ENCODE data around the gene FCGBP.

FCGBP gene

DNA sequence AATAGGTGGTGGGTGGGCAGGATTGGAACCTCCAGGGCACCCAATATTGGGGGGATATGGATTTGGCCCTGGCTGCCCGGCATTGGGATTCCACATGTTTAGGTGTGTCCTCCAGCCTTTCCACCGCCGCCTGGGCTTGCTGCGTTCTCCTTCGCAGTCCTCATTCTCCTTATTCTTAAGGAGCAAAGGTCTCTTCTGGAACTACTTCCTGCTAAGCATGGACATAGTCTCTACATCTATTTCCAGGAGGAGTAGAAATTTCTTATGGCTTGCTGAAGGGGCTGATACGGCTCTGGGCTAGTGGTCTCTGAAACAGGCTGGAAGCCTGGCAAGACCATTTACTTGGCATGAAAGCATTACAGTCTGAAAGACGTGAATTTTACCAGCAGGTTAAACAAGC is 9.2 kb upstream of the FCGBP start:
- no peak for DNase-seq

GRCh38 chr19:39942366-39942730 is 7.9 kb upstream of the FCGBP start:
- DNase-seq: no peak

DNA sequence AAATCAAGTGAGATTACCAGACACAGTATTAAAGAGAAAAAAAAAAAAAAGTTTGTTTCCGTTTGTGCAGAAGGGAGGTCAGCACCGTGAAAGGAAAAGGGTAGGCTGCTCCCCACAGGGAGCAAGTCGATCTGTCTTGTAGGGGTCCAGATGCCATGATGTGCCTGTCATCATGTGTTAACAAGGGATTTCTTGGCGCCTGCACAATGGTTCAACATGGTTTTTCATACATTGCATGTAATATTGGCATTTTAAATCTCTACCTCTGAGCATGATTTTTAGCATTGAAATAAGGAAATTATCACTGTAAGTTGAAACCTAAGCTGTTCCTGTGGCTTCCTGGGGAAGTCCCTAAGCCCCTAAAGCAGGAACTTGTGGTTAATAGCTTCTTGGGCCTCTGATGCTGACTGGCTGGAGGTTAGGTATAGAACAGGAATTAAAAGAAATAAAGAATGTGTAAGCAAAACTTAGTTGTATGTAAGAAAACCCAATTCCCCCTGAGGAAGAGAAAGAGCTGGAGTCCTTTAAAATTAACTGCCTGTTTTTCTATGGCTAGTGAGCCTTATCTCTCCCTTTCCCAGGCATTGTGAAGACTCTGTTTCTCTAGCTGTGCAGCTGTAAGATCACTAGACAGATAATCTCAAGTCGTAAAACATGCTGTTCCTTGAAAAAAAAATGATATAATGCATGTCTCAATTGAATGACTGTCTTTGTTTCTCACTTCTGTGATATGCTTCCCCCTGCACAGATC is 7.4 kb upstream of the FCGBP start:
- no peak for DNase-seq

- DNase-seq: no peak
These were observed 6.7 kb upstream of the FCGBP start for GRCh38 chr19:39941151-39941550.

DNA sequence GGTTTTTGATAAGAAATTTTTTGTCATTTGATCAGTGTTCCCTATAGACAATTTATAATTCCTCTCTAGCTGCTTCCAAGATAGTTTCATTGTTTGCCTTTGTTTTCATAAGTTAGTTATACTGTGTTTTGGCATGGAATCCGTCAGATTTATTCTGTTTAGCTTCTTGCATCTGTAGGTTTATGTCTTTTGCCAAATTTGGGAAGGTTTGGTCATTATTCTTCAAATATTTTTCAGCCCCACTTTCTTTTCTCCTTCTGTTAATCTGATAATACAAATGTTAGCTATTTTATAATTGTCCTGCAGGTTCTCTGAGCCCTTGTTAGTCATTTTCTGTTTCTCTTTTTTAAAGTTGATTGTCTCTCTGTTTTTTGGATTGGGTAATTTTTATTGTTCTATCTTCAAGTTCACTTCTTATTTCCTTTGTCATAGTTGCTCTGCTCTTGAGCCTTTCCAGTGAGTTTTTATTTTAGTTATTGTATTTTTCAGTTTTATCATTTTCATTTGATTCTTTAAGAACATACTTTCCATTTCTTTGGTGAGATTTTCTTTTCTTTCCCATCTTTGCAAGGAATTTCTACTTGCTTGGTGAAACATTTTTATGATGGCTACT is 5.9 kb upstream of the FCGBP start:
- DNase-seq: no peak

GRCh38 chr19:39939556-39939955 is 5.1 kb upstream of the FCGBP start:
- DNase-seq: no peak

GRCh38 chr19:39937787-39938186 is 3.4 kb upstream of the FCGBP start:
- DNase-seq: no peak

DNA sequence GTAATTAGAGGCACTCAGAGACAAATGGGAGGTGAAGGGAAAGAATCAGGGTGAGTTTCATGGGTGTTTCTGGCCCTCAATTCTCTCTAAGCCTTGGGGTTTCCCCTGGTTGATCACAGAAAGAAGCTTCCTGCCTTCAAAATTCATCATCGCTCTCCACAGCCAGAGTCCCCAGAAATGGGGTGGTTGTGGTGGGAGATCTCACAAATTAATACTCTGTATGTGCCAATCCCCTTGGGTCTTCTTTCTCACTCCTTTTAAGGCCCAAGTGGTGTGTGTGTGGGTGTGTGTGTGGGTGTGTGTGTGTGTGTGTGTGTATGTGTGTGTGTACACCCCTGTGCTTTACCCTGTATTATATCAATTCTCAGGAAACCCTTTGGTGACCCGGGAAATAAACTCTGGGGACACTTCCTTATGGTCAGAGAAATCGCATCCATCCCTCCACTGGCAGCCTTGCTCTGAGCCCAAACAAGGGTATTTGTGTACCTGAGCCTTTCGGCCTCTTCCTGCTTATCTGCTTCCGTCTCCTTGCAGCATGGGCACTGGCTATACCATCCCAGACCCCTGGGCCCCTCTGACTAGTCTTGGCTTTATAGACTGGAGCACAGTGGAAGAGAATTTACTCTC is 2.8 kb upstream of the FCGBP start:
- no peak for DNase-seq

GRCh38 chr19:39936622-39937021 is 2.2 kb upstream of the FCGBP start:
- no peak for DNase-seq

DNA sequence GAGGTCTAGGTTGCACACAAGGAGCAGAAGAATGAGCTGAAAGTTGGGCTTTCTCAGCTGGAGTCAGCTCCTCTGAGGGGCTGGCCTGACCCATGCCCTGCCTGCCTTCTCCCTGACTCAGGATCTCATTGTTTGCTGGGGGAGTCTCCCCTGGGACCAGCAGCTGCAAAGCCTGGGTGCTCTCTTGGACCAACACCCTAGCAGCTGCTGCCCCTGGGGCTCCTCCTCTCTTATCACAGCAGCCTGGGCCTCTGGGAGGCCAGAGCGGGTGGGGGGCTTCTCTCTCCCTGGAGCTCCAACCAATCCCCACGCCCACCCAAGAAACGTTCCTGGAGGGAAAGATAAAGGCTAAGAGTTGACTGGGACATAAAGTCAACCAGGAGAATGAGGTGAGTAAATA is 1.6 kb upstream of the FCGBP start:
- no peak for DNase-seq

DNA sequence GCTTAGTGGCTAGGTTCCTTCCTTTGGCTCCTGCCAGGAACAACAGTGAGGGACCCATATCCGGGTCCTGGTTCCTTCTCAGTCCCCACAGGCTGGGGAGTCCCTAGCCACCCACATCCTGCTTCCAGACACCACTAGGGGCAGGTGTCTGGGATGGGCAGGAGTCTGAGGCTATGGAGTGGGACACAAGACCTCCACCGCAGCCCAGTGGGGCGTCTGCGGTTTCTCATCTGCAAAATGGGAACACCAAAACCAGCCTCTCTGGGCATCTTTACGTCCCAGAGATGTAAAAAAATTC is 879 bp upstream of the FCGBP start:
- no peak for DNase-seq

DNA sequence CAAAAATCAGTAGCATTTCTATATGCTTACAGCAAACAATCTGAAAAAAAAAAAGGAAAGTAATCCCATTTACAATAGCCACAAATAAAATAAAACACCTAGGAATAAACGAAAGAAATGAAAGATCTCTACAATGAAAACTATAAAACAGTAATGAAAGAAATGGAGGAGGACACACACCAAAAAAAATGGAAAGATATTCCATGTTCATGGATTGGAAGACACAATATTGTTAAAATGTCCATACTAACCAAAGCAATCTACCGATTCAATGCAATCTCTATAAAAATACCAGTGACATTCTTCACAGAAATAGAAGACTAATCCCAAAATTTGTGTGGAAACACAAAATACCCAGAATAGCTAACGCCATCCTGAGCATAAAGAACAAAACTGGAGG is 4.7 kb downstream of the FCGBP start:
- no peak for DNase-seq

GRCh38 chr19:39928357-39928725 is 6.1 kb downstream of the FCGBP start:
- DNase-seq: no peak

GRCh38 chr19:39927524-39928356 is 6.7 kb downstream of the FCGBP start:
- DNase-seq: no peak

- DNase-seq: no peak
These were observed 7.4 kb downstream of the FCGBP start for GRCh38 chr19:39927076-39927475.

GRCh38 chr19:39926170-39926760 is 8.2 kb downstream of the FCGBP start:
- no peak for DNase-seq

GRCh38 chr19:39924952-39925351 is 9.5 kb downstream of the FCGBP start:
- DNase-seq: no peak

- no peak for DNase-seq
These were observed 10.0 kb downstream of the FCGBP start for GRCh38 chr19:39924389-39924788.

GRCh38 chr19:39923862-39924261 is 10.6 kb downstream of the FCGBP start:
- DNase-seq: no peak

DNA sequence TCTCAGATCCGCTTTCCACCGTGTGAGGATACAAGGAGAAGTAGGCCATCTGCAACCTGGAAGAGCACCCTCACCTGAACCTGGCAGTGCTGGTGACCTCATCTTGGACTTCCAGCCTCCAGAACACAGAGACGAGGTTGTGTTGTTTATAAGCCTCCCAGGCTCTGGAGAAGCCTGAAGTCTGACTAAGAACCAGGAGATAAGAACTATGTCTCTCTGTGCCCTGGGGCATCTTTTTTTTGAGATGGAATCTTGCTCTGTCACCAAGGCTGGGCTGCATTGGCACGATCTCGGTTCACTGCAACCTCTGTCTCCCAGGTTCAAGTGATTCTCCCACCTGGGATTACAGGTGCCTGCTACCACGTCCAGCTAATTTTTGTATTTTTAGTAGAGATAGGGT is 14.5 kb downstream of the FCGBP start:
- no peak for DNase-seq

DNA sequence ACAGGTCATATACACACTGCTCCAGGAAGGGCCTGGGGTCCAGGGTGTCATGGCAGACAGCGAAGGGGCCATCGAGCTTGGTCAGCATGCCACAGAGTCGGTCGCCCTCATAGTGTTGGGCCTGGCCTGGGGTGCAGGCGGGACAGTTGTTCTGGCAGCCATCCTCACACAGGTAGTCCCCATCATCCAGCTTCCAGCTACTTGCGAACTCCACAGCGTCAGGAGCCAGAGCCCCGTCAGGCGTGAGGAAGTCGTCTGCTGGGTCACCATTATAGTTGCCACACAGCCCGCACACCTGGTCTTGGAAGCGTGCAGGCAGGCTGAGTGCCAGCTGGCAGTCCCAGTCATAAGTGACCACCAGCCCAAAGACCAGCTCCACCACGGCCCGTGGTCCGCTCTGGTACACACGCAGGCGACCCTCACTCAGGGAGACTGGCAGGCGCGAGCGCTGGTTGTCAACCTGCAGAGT is 16.2 kb downstream of the FCGBP start:
- no peak for DNase-seq

DNA sequence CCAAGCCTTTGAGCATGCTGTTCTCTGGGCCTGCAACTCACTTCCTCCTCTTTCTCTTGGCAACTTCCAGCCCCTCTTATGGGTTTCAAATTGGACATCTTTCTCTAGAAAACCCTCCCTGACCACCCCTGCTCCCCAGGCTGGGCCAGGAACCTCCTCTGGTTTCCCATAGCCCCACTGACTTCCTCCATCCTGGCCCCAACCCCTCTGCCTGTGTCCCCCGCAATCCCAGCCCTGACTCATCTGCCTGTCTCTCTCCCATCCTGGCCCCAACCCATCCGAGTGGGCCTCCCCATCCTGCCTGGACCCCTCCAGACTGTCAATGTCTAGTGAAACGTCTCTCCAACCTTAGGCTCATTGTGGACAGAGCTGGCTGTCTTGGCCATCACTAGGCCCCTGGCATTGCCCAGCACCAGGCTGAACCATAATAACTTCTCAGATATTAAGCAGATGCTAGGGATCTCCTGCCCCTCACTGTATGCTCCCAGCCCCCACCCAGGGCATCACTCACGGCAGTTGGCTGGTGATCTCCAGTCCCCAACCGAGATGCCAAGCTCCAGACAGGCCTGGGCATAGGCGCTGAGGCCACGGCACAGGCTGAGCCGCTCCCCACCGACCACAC is 16.8 kb downstream of the FCGBP start:
- no peak for DNase-seq

DNA sequence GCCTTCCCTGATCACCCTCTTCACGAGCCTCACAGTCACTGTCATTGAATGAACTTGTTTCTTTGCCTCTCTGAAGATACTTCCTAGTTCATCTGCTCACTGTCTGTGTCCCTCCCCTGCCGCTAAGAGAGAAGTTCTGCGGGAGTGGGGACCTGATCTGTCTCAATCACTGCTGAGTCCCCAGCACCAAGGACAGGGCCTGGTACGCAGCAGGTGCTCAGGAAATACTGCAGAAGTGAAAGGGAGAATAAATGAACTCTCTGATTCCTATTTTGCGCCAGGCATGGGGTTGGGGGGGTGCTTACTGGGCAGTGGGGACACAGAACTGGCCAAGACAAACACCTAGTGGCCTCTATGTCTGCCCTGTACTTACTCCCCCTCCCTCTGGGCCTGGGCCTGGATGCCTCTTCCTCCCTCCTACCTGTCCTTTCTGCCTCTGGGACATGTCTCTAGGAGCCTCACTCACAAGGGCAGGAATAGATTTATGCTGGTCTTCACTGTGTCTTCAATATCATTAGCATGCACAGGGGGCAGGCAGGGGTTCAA is 17.5 kb downstream of the FCGBP start:
- DNase-seq: no peak

All from SHP77 treated with DMSO at 0.1 percent for 48 hours (cell line).